Activated B cell treated with CpG ODN at 0.5 μM for 24 hours (primary cell): Measurements from ENCODE around the gene CNBD2. TPM values are rescaled to one million over a fixed set of nuclear protein-coding genes. Genes with fewer than 3 reads are reported as not detected.
"Not testable (repeated sequence)": the region's sequence is repeated elsewhere in the genome, so short reads cannot be mapped to it uniquely, and the experiment has no call there.

Experiments used
- ATAC-seq: fragments of 200-7000 bp; cut with Tn5 transposase; one replicate; pipeline ENCODE4 v1.10.0; 2021; ENCODE audit warnings: low read depth, mild to moderate bottlenecking, moderate library complexity
- CTCF ChIA-PET: fragments of 350-600 bp; sonication (Branson Sonifier 250); formaldehyde crosslinking; loops from one replicate; lab custom pipeline; 2021; ENCODE audit warnings: antibody characterized with exemption; lab: Charles Lee
- POLR2A ChIA-PET: fragments of 350-600 bp; sonication (Branson Sonifier 250); formaldehyde crosslinking; loops from one replicate; lab custom pipeline; 2021; ENCODE audit warnings: antibody characterized with exemption; lab: Charles Lee
- DNase-seq: peaks from one replicate; pipeline ENCODE4 v3.0.0; 2022
- H3K27ac Mint-ChIP-seq: one replicate; pipeline ENCODE4 v1.8.0; 2020; ENCODE audit warnings: mixed read lengths
- H3K27me3 Mint-ChIP-seq: one replicate; pipeline ENCODE4 v1.8.0; 2021; ENCODE audit warnings: mixed read lengths
- H3K36me3 Mint-ChIP-seq: one replicate; pipeline ENCODE4 v1.8.0; 2021; ENCODE audit warnings: low read depth, mixed read lengths
- H3K4me1 Mint-ChIP-seq: one replicate; pipeline ENCODE4 v1.8.0; 2021; ENCODE audit warnings: mixed read lengths
- H3K4me3 Mint-ChIP-seq: one replicate; pipeline ENCODE4 v1.8.0; 2020; ENCODE audit warnings: mild to moderate bottlenecking, mixed read lengths
- H3K9me3 Mint-ChIP-seq: one replicate; pipeline ENCODE4 v1.8.0; 2020; ENCODE audit warnings: mixed read lengths
- CTCF ChIP-seq: fragments of 200-600 bp; IDR thresholded peaks from one replicate; pipeline ENCODE4 v1.8.0; 2022; ENCODE audit warnings: antibody characterized with exemption, mild to moderate bottlenecking
- intact Hi-C: fragments of 100-400 bp; cut with micrococcal nuclease; formaldehyde crosslinking; loops from one replicate; pipeline ENCODE4 v1.15.1; 2024
- total RNA-seq: library from RNA; stranded (reverse); gene quantifications from 2 replicates; pipeline ENCODE4 v1.2.3, GENCODE V29; 2022

The CNBD2 gene
- total RNA-seq, 1 donor from 2014 or later = 5.6 TPM

- no peak overlapping the region for H3K27ac Mint-ChIP-seq
- DNase-seq (no peak), ATAC-seq (no peak)
- intact Hi-C loops = loop anchor here (5.0 to 10.0 kb wide), 6 partner anchors 648 to 1594 kb away; partner anchors contain the start of genes ACSS2, GGT7, GSS and ITCH
- H3K4me1 Mint-ChIP-seq = peaks cover 22% of the 10 kb centered on the region
- H3K36me3 Mint-ChIP-seq = peaks cover 7% of the 10 kb centered on the region
- H3K9me3 Mint-ChIP-seq = peaks cover 6% of the 10 kb centered on the region
- POLR2A ChIA-PET = no interaction called here
- CTCF ChIA-PET = no interaction called here
- no peak for TF ChIP-seq CTCF
- no peaks in the 10 kb centered on the region for H3K27me3 Mint-ChIP-seq
- no peak overlapping the region for H3K4me3 Mint-ChIP-seq
Observed at GRCh38 chr20:35956616-35957015, 11.8 kb upstream of the CNBD2 start.

- POLR2A ChIA-PET, H3K4me1 Mint-ChIP-seq, H3K36me3 Mint-ChIP-seq, ATAC-seq, H3K4me3 Mint-ChIP-seq, H3K27me3 Mint-ChIP-seq, H3K9me3 Mint-ChIP-seq, DNase-seq, H3K27ac Mint-ChIP-seq, CTCF ChIA-PET: not testable (repeated sequence)
- intact Hi-C loops = loop anchor here (5.0 to 10.0 kb wide), 6 partner anchors 646 to 1597 kb away; partner anchors contain the start of genes ACSS2, GGT7, GSS and ITCH
Observed at GRCh38 chr20:35959291-35959690, 9.1 kb upstream of the CNBD2 start.

GRCh38 chr20:35963878-35964277, 4.5 kb upstream of the CNBD2 start:
- intact Hi-C loops = no loop called here
- POLR2A ChIA-PET = interaction anchor here (0.7 kb wide), 1 partner anchor 125 kb away, joined by 4 read pairs; no protein-coding TSS in a partner anchor
- H3K27me3 Mint-ChIP-seq = no peaks in the 10 kb centered on the region

GRCh38 chr20:35968930-35969329, 540 bp downstream of the CNBD2 start:
- Mint-ChIP-seq H3K9me3 (peaks cover 4% of the 10 kb centered on the region), H3K4me3 (no peak overlapping the region), H3K27me3 (no peaks in the 10 kb centered on the region), H3K4me1 (no peaks in the 10 kb centered on the region), H3K36me3 (no peaks in the 10 kb centered on the region), H3K27ac (no peak overlapping the region)
- TF ChIP-seq CTCF = no peak
- CTCF ChIA-PET = no interaction called here
- intact Hi-C loops = no loop called here
- ATAC-seq (no peak), DNase-seq (no peak)
- POLR2A ChIA-PET = interaction anchor here (1.2 kb wide), 1 partner anchor 15 kb away, joined by 3 read pairs; the partner anchor contains the start of gene SCAND1

More at GRCh38 chr20:35963878-35964277, 4.5 kb upstream of the CNBD2 start:
- H3K27ac Mint-ChIP-seq = no peak overlapping the region
- no peak overlapping the region for H3K4me3 Mint-ChIP-seq
- H3K36me3 Mint-ChIP-seq = no peaks in the 10 kb centered on the region
- H3K9me3 Mint-ChIP-seq = peaks cover 6% of the 10 kb centered on the region
- ATAC-seq (no peak), DNase-seq (no peak)
- no peak for TF ChIP-seq CTCF
- CTCF ChIA-PET = no interaction called here
- H3K4me1 Mint-ChIP-seq = no peaks in the 10 kb centered on the region

- Mint-ChIP-seq H3K36me3 (no peaks in the 10 kb centered on the region), H3K27ac (no peak overlapping the region), H3K27me3 (no peaks in the 10 kb centered on the region), H3K9me3 (peaks cover 4% of the 10 kb centered on the region), H3K4me3 (no peak overlapping the region), H3K4me1 (no peaks in the 10 kb centered on the region)
- DNase-seq (no peak), ATAC-seq (no peak)
- intact Hi-C loops = no loop called here
- CTCF ChIA-PET = no interaction called here
- no peak for TF ChIP-seq CTCF
- POLR2A ChIA-PET = no interaction called here
Observed at GRCh38 chr20:35971981-35972380, 3.6 kb downstream of the CNBD2 start.

- ChIA-PET POLR2A (no interaction called here), CTCF (no interaction called here)
Observed at GRCh38 chr20:35972462-35972861, 4.1 kb downstream of the CNBD2 start.

More at GRCh38 chr20:35972462-35972861, 4.1 kb downstream of the CNBD2 start:
- Mint-ChIP-seq H3K4me1 (no peaks in the 10 kb centered on the region), H3K9me3 (peaks cover 4% of the 10 kb centered on the region), H3K27me3 (no peaks in the 10 kb centered on the region), H3K36me3 (no peaks in the 10 kb centered on the region), H3K27ac (no peak overlapping the region), H3K4me3 (no peak overlapping the region)
- no peak for TF ChIP-seq CTCF
- intact Hi-C loops = no loop called here
- ATAC-seq = no peak
- DNase-seq = no peak
